Activated CD8-positive, alpha-beta T cell treated with anti-CD3 and anti-CD28 coated beads, Interleukin-2, amount 10 ng/mL, durations not matched to agents 7 days and 5 days (primary cell): ENCODE data around the gene MBNL1. TPM values are rescaled to one million over a fixed set of nuclear protein-coding genes. Genes with fewer than 3 reads are reported as not detected.
A peak's percentile ranks its signal among the peaks of the same experiment; 100 is the strongest.

Experiments
- ATAC-seq: fragments of 150-1000 bp; cut with Tn5 transposase; one replicate; pipeline ENCODE4 v1.10.0; 2021; ENCODE audit warnings: moderate library complexity
- CTCF ChIA-PET: fragments of 350-600 bp; sonication (Branson Sonifier 250); formaldehyde crosslinking; loops from one replicate; lab custom pipeline; 2021; ENCODE audit warnings: antibody characterized with exemption; lab: Charles Lee
- POLR2A ChIA-PET: fragments of 350-600 bp; sonication (Branson Sonifier 250); formaldehyde crosslinking; loops from one replicate; lab custom pipeline; 2021; ENCODE audit warnings: antibody characterized with exemption; lab: Charles Lee
- DNase-seq: peaks from one replicate; pipeline ENCODE4 v3.0.0-alpha.2; 2020
- H3K27ac Mint-ChIP-seq: one replicate; pipeline ENCODE4 v1.8.0; 2021; ENCODE audit warnings: mild to moderate bottlenecking, mixed read lengths
- H3K27me3 Mint-ChIP-seq: one replicate; pipeline ENCODE4 v1.8.0; 2021; ENCODE audit warnings: low read depth, mixed read lengths
- H3K36me3 Mint-ChIP-seq: one replicate; pipeline ENCODE4 v1.8.0; 2021; ENCODE audit warnings: low read depth, mixed read lengths
- H3K4me1 Mint-ChIP-seq: one replicate; pipeline ENCODE4 v1.8.0; 2021; ENCODE audit warnings: low read depth, mixed read lengths
- H3K4me3 Mint-ChIP-seq: one replicate; pipeline ENCODE4 v1.8.0; 2021; ENCODE audit warnings: mild to moderate bottlenecking, mixed read lengths
- H3K9me3 Mint-ChIP-seq: one replicate; pipeline ENCODE4 v1.8.0; 2022; ENCODE audit warnings: mixed read lengths; ENCODE audit not compliant: insufficient read depth
- total RNA-seq, 2 experiments: library from RNA; stranded (reverse); gene quantifications; one replicate each; pipeline ENCODE4 v1.2.3, GENCODE V29; 2021

MBNL1 gene
- total RNA-seq, 2 experiments from 2014 or later: 469 to 504 TPM

DNA sequence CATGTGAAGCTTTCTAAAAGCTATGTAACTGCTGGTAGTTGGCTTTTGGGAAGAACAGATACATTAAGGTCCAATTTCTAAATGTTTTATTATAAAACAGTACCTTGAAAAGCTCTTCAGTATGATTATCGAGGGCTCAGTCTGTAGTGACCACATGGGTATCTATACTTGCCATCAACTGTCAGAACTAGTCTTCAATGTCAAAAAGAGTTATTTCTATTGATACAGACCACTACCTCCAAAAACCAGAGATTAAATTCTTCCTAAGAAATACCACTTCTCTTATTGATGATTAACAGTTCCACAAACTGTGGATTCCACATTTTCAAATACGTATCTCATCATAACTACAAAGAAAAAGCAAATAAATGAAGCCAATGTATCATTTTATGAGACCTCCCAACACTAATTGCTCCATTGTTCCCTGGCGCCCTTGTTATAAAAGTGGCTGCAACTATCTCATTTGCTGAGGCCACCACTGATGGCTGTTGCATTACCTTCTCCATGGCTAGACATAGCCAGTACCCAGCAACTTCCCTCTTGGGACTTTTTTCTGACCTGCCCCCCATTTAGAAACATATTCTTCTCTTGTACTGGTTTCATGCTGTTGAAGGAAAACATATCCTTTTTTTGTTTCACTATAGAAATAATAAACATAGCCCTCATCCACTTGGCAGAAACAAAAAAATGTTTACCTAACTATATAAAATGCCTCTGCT is 33.9 kb upstream of the MBNL1 start:
- ATAC-seq: no peak
- CTCF ChIA-PET: interaction anchor here (0.7 to 2.2 kb wide), 5 partner anchors 9 to 163 kb away, joined by 4 to 10 read pairs (median 4); no protein-coding TSS in a partner anchor
- no peak overlapping the region for H3K4me3 Mint-ChIP-seq
- peaks cover 73% of the 10 kb centered on the region for H3K4me1 Mint-ChIP-seq
- no peak overlapping the region for H3K27ac Mint-ChIP-seq
- peaks cover 16% of the 10 kb centered on the region for H3K36me3 Mint-ChIP-seq
- no peak for DNase-seq
- H3K27me3 Mint-ChIP-seq: no peaks in the 10 kb centered on the region
- H3K9me3 Mint-ChIP-seq: peaks cover 4% of the 10 kb centered on the region
- POLR2A ChIA-PET: interaction anchor here (1.0 to 1.4 kb wide), 2 partner anchors 9 to 34 kb away, joined by 5 to 7 read pairs; partner anchors contain the start of gene MBNL1

DNA sequence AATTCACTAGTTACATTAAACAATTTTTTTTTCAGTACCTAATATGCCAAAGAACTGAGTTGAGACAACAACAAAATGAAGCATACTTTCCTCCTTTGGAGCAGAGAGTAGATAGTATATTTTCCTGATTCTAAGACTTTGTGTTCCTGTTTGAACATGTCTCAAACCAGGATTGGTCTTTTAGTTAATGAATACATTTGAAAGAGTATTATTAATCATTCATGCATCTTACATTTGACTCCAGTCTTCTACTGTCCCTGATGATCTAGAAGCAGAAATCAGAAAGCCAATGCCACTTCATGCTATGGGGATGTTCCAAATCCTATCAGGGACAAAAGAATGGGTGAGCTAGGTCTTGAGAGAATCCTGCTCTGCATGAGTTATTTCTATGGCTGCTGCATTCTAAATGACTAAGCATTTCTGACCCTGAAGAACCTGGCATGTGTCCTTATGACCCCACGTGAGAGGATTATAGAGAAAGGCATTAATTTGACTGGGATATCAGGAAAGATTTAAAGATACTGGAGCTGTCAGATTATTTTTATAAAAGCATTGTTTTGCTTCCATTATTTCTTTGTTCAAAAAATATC is 32.9 kb upstream of the MBNL1 start:
- Mint-ChIP-seq H3K36me3 (peaks cover 16% of the 10 kb centered on the region), H3K4me3 (no peak overlapping the region), H3K4me1 (peaks cover 74% of the 10 kb centered on the region), H3K9me3 (peaks cover 4% of the 10 kb centered on the region), H3K27ac (peak overlapping the region; percentile 24), H3K27me3 (no peaks in the 10 kb centered on the region)
- ATAC-seq (no peak), DNase-seq (no peak)
- CTCF ChIA-PET: interaction anchor here (1.2 to 1.9 kb wide), 3 partner anchors 15 to 52 kb away, joined by 3 to 5 read pairs (median 4); no protein-coding TSS in a partner anchor
- POLR2A ChIA-PET: interaction anchor here (0.7 to 0.8 kb wide), 2 partner anchors 17 to 33 kb away, joined by 3 read pairs; partner anchors contain the start of gene MBNL1

DNA sequence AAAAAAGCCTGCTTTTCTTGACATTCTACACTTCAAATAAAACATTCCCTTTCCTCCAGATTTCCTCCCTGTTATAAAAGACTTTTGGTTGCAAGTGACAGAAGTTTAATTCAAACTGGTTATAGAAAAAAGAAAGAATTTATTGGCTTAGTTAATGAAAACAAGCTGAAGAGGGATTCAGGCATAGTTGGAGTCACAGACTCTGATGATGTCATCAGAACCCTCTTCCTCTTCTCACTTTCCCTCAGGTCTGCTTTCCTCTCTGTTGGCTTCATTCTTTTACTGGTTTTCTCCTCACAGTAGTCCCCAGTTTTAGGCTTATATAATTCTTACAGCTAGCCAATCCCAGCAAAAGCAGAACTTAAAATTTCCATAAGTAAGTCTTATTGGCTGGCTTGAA is 32.0 kb upstream of the MBNL1 start:
- peaks cover 76% of the 10 kb centered on the region for H3K4me1 Mint-ChIP-seq
- H3K27ac Mint-ChIP-seq: peak overlapping the region; percentile 84
- H3K9me3 Mint-ChIP-seq: peaks cover 4% of the 10 kb centered on the region
- ChIA-PET CTCF (interaction anchor here (1.2 to 1.9 kb wide), 4 partner anchors 11 to 53 kb away, joined by 3 to 6 read pairs (median 4); no protein-coding TSS in a partner anchor), POLR2A (interaction anchor here (0.8 to 1.4 kb wide), 2 partner anchors 31 to 32 kb away, joined by 3 to 4 read pairs; partner anchors contain the start of gene MBNL1)
- no peak for DNase-seq
- H3K4me3 Mint-ChIP-seq: no peak overlapping the region
- H3K36me3 Mint-ChIP-seq: peaks cover 16% of the 10 kb centered on the region
- H3K27me3 Mint-ChIP-seq: no peaks in the 10 kb centered on the region
- ATAC-seq: peak; percentile 34

DNA sequence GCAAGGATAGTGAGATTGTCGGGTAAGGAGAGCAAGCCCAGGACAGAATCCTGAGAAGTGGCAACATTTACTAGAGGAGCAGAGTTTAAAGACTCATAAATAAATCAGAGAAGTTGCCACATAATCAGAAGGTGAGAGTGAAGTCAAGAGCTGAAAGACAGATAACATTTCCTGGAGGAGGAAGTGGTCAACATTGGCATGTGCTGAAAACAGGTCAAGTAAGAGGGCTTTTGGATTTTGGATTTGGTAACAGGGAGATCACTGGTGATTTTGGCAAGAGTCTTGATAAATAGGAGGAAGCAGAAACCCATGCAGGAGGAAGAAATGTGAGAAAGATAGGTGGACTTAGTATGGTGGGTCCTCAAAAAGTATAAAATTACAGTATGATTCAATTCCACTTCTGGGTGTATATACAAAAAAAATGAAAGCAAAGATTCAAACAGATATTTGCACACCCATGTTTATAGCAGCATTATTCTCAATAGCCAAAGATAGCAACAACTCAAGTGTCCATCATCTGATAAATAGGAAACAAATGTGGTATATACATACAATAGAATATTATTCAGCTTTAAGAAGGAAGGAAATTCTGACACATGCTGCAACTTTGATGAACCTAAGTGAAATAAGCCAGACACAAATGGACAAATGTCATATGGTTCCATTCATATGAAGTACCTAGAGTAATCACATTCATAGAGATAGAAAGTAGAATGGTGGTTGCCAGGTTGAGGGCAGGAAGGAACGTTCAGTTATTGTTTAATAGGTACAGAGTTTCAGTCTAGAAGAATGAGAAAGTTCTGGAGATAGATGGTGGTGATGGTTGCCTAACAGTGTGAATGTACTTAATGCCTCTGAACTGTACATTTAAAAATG is 27.3 kb upstream of the MBNL1 start:
- CTCF ChIA-PET: interaction anchor here (0.6 to 3.3 kb wide), 5 partner anchors 14 to 231 kb away, joined by 3 to 24 read pairs (median 3); no protein-coding TSS in a partner anchor
- peak overlapping the region; percentile 92 for H3K4me3 Mint-ChIP-seq
- H3K27ac Mint-ChIP-seq: peak overlapping the region; percentile 91
- DNase-seq (no peak), ATAC-seq (peak; percentile 18)
- H3K4me1 Mint-ChIP-seq: peaks cover 58% of the 10 kb centered on the region
- H3K27me3 Mint-ChIP-seq: no peaks in the 10 kb centered on the region
- POLR2A ChIA-PET: interaction anchor here (1.0 to 7.7 kb wide), 6 partner anchors 15 to 48 kb away, joined by 3 to 211 read pairs (median 5); partner anchors contain the start of gene MBNL1
- H3K36me3 Mint-ChIP-seq: peaks cover 29% of the 10 kb centered on the region
- peaks cover 4% of the 10 kb centered on the region for H3K9me3 Mint-ChIP-seq

DNA sequence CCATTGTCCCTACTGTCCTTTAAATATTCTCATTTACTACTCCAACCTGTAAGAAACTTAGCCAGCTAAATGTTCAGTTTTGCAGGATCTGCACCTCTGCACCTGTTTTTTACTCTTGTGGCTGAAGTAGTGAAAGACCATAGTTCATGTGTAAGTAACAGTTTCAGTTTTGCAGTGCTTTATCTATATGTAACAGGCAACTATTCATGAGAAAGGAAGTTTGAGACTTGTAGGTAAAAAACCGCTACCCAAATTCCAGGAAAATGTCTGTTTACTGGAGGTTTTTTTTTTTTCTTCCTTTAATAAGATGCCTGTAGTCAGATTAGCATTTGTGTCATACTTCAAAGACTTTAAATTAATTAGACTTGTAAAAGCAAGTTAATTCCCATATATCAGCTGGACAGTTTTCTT is 25.4 kb upstream of the MBNL1 start:
- no peak for DNase-seq

DNA sequence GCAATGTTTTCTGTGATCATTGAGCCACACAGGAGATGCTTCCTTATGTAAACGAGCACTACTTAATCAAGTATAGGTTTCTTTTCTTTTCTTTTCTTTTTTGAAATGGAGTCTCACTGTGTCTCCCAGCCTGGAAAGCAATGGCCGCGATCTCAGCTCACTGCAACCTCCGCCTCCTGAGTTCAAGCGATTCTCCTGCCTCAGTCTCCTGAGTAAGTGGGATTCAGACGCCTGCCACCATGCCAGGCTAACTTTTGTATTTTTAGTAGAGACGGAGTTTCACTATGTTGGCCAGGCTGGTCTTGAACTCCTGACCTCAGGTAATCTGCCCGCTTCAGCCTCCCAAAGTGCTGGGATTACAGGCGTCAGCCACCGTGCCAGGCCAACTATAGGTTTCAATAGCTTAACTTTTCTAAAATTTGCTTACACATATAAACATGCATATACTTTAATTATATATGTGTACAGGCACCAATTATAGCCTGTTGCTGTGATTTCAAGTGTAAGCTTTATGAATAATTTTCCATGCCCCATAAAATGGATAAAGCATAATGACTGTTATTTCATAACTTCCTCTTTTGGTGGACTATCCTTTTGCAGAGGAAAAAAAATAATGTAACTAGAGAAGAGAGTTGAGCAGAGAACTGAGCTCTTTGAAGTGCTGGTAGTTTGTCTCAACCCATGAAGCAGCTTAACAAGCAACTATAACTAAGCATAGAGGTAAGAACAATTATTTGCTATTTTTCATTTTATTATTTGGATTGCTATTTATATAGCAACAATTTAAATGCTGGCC is 24.8 kb upstream of the MBNL1 start:
- POLR2A ChIA-PET: interaction anchor here (0.7 to 7.7 kb wide), 21 partner anchors 10 to 1042 kb away, joined by 3 to 211 read pairs (median 7); partner anchors contain the start of genes GPR171 and MBNL1
- H3K9me3 Mint-ChIP-seq: no peaks in the 10 kb centered on the region
- CTCF ChIA-PET: interaction anchor here (1.0 to 5.2 kb wide), 18 partner anchors 12 to 75 kb away, joined by 3 to 41 read pairs (median 8); partner anchors contain the start of gene MBNL1
- H3K4me3 Mint-ChIP-seq: peak overlapping the region; percentile 92
- peak; percentile 56 for DNase-seq
- no peaks in the 10 kb centered on the region for H3K27me3 Mint-ChIP-seq
- peak; percentile 48 for ATAC-seq
- H3K27ac Mint-ChIP-seq: peak overlapping the region; percentile 94
- peaks cover 24% of the 10 kb centered on the region for H3K36me3 Mint-ChIP-seq
- peaks cover 47% of the 10 kb centered on the region for H3K4me1 Mint-ChIP-seq

More for the DNA sequence above, 25.4 kb upstream of the MBNL1 start:
- Mint-ChIP-seq H3K27me3 (no peaks in the 10 kb centered on the region), H3K36me3 (peaks cover 21% of the 10 kb centered on the region), H3K9me3 (no peaks in the 10 kb centered on the region), H3K4me3 (peak overlapping the region; percentile 92), H3K27ac (peak overlapping the region; percentile 94), H3K4me1 (peaks cover 50% of the 10 kb centered on the region)
- ATAC-seq: peak; percentile 79
- CTCF ChIA-PET: interaction anchor here (0.8 to 5.2 kb wide), 16 partner anchors 10 to 76 kb away, joined by 3 to 41 read pairs (median 10); partner anchors contain the start of gene MBNL1
- POLR2A ChIA-PET: interaction anchor here (0.8 to 7.7 kb wide), 18 partner anchors 9 to 130 kb away, joined by 3 to 211 read pairs (median 7); partner anchors contain the start of gene MBNL1

DNA sequence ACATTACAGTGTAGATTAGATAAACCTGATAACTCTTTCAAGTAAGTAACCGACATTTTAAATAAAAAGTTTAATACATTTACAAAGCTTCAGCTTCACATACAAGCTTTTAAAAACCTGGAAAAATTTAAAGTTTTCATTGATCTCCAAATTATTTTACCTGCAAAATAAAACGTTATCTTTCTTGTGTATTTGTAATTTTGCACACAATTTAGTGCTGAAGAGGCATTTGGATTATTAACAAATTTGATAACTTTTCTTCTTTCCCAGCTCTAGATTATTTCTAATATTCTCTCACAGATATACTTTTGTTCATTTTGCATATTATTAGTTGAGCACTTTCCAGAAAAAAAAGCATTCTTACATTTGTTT is 24.2 kb upstream of the MBNL1 start:
- Mint-ChIP-seq H3K4me3 (peak overlapping the region; percentile 92), H3K36me3 (peaks cover 24% of the 10 kb centered on the region), H3K4me1 (peaks cover 47% of the 10 kb centered on the region), H3K27me3 (no peaks in the 10 kb centered on the region), H3K27ac (peak overlapping the region; percentile 94), H3K9me3 (no peaks in the 10 kb centered on the region)
- no peak for DNase-seq
- no peak for ATAC-seq
- POLR2A ChIA-PET: interaction anchor here (0.6 to 7.7 kb wide), 22 partner anchors 10 to 1482 kb away, joined by 3 to 211 read pairs (median 7); partner anchors contain the start of genes GPR171 and MBNL1
- CTCF ChIA-PET: interaction anchor here (1.0 to 5.2 kb wide), 17 partner anchors 12 to 74 kb away, joined by 3 to 41 read pairs (median 9); partner anchors contain the start of gene MBNL1

DNA sequence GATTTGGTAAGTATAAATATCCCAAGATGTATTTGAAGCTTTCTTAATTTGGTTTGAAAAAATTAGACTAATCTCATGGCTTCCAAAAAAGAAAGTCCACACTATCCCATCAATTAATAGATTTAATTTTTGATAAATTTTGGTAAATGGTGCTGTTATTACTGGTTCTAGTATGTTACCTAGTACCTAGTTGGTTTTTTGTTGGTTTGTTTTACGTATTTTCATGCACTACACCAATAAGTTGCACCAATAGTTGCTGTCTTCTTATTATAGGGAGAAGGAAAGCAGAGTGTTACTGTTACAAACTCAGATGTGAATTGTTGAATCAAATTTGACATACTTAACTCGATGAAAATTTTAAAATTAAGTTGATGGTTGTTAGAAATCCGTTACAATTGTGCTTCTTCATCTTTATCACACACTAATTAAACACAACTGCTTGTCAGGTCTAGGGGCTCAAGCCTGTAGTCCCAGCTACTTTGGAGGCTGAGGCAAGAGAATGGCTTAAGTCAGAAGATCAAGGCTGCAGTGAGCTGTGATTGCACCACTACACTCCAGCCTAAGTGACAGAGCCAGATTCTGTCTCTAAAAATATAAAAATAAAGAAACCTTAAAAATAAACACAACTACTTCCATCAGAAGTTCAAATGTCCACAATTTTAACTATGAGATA is 23.1 kb upstream of the MBNL1 start:
- ChIA-PET CTCF (interaction anchor here (1.2 to 5.2 kb wide), 8 partner anchors 10 to 62 kb away, joined by 3 to 41 read pairs (median 6); no protein-coding TSS in a partner anchor), POLR2A (interaction anchor here (0.9 to 7.7 kb wide), 12 partner anchors 10 to 1044 kb away, joined by 3 to 211 read pairs (median 8); partner anchors contain the start of genes GPR171 and MBNL1)
- H3K4me1 Mint-ChIP-seq: peaks cover 36% of the 10 kb centered on the region
- DNase-seq: peak; percentile 57
- no peaks in the 10 kb centered on the region for H3K27me3 Mint-ChIP-seq
- ATAC-seq: peak; percentile 40
- H3K9me3 Mint-ChIP-seq: no peaks in the 10 kb centered on the region
- H3K4me3 Mint-ChIP-seq: peak overlapping the region; percentile 86
- H3K36me3 Mint-ChIP-seq: peaks cover 26% of the 10 kb centered on the region
- peak overlapping the region; percentile 91 for H3K27ac Mint-ChIP-seq

DNA sequence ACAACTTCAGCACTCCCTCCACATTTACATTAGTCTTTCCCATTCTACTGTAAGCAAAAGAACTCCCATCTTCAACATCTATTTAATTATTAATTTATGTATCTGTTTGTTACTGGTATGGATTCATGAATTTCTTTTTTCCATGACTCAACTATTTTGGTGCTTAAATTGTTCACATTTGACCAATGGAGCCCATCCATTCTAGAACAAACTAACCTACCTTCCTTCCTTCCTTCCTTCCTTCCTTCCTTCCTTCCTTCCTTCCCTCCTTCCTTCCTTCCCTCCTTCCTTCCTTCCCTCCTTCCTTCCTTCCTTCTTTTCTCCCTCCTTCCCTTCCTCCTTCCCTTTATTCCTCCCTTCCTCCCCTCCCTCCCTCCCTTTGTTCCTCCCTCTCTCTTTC is 16.8 kb upstream of the MBNL1 start:
- ATAC-seq (no peak), DNase-seq (no peak)
- CTCF ChIA-PET: no interaction called here
- Mint-ChIP-seq H3K4me1 (peaks cover 65% of the 10 kb centered on the region), H3K9me3 (peaks cover 12% of the 10 kb centered on the region), H3K27me3 (no peaks in the 10 kb centered on the region), H3K27ac (no peak overlapping the region), H3K4me3 (no peak overlapping the region), H3K36me3 (peaks cover 52% of the 10 kb centered on the region)
- POLR2A ChIA-PET: interaction anchor here (8.5 to 10.0 kb wide), 2 partner anchors 7 to 17 kb away, joined by 66 to 163 read pairs; partner anchors contain the start of gene MBNL1
